Activated CD8-positive, alpha-beta memory T cell treated with anti-CD3 and anti-CD28 coated beads for 1 hour (primary cell): ENCODE measurements around the gene GRIN1.

Experiments
- DNase-seq, 2 donors: peaks; one replicate each; pipeline ENCODE4 v3.0.0-alpha.2; 2020; ENCODE audit warnings: low read depth in 1 of 2; ENCODE audit errors: extremely low read depth in 1 of 2

Gene GRIN1

DNA sequence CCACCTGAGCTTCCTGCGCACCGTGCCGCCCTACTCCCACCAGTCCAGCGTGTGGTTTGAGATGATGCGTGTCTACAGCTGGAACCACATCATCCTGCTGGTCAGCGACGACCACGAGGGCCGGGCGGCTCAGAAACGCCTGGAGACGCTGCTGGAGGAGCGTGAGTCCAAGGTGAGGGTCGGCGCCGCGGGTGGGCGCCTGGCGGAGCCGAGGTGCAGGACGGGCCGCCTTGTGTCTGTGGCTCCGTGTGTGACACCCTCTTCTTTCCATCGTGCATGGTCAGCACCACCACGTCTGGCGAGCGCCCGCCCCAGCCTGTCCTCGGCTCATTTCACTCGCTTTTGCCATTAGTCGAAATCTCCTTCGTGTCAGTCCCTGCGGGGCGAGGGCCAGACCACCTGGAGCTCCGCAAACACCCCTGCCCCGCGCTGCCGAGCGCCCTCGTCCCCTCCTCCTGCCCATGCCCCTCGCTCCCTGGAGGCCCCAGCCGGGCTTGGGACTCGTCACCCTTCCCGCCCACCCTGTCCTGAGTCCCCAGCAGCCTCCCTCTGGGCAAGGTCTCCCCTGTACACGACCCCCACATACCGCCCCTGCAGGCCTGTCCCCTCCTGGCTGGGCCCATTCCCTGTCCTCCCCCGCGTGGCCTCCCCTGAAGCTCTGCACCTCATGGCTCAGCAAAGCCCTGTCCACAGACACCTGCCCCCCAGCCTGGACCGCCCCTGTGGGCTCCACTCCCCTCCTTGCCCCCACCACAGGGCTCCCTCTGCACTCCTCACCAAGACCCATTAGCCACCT, 7.0 kb downstream of the GRIN1 start:
- no peak for DNase-seq

DNA sequence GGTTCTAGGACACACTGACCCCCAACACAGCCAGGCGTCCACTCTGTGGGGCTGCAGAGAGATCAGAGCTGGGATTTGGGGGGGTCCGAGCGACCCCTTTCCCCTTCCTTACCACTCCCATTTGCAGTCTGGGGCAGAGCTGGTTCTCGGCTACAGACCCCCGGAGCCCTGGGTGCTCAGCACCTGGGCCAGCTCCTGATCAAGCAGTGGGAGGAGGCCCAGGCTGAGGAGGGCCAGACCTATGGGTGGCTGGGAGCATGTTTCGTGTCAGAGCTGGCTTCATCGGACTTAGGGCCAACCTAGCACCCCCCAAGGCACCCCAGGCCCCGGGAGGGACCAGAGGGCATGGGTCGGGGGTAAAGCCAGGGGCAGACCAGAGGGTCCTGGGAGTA, 7.6 kb downstream of the GRIN1 start:
- no peak for DNase-seq

DNA sequence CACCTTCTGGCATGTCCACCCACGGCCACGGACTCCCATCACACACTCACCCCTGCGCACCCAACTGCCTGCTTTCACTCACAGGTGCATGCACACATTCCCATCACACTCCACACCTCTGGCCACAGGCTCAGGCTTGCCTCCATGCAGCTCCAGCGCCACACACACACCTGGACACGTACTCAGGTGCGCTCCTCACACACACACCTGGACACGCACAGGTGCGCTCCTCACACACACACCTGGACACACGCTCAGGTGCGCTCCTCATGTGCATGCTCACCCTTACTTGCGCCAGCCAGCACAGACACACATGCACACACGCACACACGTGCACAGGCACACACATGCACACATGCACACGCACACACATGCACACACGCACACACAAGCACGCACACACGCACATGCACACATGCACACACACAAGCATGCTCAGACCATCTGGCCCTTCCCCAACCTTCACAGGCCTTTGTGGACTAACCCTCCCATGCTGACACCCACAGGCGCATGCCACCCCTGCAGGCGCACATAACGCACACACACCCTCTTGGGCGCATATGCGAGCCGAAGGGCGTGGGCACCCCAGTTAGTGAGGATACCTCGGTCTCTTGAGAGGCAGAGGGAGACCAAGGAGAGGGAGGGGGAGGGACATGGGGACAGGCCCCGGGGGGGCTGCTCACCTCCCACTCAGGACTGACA, 8.3 kb downstream of the GRIN1 start:
- DNase-seq = no peak

DNA sequence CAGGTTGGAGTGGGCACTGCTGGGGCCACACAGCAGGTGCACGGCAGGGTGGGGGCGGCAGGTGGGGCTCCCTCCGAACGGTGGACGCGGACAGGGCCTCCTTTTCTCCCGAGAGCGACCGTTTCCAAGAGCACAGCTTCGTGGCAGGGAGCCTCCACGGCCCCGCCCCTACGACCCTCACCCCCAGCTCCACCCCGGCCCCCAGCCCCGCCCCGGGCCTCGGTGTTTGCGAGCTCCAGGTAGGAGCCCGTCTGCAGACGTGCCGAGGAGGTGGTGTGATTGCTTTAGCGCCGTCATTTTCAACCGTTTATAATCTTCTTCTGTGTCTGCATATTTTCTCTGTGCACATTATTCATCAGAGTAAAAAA, 8.8 kb downstream of the GRIN1 start:
- no peak for DNase-seq

DNA sequence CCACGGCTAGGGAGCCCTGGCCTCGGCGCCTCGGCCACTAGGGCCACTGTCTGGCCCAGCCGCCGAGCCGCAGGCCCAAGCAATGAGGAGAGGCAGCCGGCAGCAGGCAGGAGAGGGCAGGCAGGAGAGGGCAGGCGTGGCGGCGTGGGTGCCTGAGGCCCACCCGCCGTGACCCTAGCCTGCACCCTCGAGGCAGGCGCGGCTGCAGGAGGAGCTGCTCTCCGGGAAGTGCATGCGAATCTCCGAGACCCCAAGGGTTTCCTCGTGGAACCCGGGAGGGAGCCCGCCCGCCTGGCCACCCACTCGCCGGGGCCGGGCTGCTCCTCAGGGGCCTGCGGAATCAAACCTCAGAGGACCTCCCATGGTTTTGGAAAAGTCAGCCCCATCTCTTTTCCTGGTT, 9.3 kb downstream of the GRIN1 start:
- no peak for DNase-seq

DNA sequence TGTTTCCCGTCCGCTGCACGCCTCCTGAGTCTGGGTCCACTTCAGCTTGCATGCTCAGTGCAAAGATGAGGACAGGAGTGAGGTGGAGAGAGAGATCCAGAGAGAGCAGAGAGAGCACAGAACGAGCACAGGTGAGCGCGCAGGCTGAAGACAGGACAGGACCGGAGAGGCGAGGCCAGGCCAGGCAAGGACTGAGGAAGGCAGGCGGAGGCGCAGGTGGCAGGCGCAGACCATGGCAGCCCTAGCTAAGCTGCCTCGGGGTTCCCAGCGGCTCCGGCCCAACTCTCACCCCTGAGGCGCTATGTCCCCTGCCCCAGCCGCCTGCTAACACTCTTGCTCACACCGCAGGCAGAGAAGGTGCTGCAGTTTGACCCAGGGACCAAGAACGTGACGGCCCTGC, 9.7 kb downstream of the GRIN1 start:
- DNase-seq = no peak

DNA sequence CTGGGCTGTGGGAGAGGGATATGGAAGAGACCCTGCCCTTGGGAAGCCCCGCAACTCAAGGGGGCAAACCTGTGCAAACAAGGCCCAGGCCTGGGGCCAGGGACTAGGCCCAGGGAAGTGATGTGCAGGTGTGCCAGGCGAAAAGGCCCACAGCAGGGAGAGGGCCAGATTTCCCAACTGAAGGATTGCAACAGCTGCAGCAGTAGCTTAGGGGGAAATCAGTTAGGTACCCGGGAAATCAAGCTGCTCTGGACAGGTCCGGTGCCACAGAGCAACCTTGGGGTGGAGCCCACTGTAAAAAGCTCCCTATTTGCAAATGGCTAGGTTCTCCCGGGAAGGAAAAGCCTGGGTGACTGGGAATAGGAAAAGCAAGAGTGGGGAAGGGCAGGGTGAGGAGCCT, 10.4 kb downstream of the GRIN1 start:
- no peak for DNase-seq

DNA sequence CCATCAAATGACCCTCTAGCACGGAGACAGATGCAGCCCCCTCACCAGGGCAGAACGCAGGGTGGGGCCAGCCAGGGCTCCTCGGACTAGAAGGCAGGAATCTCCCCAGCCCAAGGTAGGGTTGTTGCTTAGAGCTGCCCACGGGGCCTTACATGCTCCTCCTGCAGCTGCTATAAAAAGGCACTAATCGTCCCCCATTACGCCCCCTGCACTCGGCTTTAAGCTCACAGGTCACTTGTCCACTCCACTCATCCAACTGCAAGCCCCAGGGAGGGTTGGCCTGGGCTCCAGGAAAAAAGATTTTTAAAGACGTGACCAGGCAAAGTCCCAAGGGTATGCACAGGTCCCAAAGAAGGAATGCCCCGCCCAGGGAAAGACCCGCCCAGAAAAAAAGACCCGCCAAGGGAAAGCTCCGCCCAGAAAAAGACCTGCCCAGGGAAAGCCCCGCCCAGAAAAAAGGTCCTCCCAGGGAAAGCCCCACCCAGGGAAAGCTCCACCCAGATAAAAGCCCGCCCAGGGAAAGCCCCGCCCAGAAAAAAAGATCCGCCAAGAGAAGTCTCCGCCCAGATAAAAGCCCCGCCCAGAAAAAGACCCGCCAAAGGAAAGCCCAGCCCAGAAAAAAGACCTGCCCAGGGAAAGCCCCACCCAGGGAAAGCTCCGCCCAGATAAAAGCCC, 11.1 kb downstream of the GRIN1 start:
- DNase-seq = no peak

DNA sequence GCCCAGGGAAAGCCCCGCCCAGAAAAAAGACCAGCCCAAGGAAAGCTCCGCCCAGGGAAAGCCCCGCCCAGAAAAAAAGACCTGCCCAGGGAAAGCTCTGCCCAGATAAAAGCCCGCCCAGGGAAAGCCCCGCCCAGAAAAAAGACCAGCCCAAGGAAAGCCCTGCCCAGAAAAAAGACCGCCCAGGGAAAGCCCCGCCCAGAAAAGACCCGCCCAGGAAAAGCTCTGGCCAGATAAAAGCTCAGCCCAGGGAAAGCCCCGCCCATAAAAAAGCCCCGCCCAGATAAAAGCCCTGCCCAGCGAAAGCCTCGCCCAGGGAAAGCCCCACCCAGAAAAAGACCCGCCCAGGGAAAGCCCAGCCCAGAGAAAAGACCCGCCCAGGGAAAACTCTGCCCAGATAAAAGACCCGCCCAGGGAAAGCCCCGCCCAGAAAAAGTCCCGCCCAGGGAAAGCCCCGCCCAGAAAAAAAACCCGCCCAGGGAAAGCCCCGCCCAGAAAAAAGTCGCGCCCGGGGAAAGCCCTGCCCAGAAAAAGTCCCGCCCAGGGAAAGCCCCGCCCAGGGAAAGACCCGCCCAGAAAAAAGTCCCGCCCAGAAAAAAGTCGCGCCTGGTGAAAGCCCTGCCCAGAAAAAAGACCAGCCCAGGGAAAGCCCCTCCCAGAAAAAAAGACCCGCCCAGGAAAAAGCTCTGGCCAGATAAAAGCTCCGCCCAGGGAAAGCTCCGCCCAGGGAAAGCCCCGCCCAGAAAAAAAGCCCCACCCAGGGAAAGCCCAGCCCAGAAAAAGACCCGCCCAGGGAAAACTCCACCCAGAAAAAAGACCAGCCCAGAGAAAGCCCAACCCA, 11.9 kb downstream of the GRIN1 start:
- no peak for DNase-seq

DNA sequence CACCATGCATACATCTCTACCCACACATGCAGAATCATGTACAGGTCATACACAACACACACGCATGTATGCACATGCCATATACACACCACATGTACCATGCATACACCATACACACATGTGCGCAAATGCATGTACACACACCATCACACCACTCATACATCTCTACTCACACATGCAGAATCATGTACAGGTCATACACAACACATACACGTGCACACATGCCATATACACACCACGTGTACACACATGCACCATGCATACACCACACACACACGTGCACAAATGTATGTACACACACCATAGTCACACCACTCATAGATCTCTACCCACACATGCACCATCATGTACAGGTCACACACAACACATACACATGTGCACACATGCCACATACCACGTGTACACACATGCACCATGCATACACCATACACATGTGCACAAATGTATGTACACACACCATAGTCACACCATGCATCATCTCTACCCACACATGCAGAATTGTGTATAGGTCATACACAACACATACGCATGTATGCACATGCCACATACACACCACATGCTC, 14.0 kb downstream of the GRIN1 start:
- DNase-seq = no peak

DNA sequence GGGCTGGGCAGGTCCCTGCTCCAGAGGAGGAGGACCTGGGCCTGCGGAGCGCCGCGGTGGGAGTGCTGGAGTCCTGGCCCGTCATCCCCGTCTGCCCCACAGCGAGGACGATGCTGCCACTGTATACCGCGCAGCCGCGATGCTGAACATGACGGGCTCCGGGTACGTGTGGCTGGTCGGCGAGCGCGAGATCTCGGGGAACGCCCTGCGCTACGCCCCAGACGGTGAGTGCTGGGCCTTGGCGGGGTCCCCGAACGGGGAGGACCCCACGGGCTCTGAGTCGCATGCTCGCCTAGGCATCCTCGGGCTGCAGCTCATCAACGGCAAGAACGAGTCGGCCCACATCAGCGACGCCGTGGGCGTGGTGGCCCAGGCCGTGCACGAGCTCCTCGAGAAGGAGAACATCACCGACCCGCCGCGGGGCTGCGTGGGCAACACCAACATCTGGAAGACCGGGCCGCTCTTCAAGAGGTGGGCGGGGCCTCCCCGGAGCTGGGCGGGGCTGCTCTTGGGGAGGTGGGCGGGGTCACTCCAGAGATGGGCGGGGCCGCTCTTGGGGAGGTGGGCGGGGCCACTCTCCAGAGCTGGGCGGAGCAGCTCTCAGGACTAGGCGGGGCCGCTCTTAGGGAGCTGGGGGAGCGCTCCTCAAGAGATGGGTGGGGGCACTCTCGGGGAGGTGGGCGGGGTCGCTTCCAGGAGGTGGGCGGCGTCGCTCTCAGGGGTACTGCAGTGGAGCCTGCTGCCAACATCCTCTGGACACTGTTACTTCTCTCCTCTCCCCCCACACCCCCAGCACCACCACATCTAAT, 17.8 kb downstream of the GRIN1 start:
- DNase-seq = peak in 1 of 2 donors; percentile 51

DNA sequence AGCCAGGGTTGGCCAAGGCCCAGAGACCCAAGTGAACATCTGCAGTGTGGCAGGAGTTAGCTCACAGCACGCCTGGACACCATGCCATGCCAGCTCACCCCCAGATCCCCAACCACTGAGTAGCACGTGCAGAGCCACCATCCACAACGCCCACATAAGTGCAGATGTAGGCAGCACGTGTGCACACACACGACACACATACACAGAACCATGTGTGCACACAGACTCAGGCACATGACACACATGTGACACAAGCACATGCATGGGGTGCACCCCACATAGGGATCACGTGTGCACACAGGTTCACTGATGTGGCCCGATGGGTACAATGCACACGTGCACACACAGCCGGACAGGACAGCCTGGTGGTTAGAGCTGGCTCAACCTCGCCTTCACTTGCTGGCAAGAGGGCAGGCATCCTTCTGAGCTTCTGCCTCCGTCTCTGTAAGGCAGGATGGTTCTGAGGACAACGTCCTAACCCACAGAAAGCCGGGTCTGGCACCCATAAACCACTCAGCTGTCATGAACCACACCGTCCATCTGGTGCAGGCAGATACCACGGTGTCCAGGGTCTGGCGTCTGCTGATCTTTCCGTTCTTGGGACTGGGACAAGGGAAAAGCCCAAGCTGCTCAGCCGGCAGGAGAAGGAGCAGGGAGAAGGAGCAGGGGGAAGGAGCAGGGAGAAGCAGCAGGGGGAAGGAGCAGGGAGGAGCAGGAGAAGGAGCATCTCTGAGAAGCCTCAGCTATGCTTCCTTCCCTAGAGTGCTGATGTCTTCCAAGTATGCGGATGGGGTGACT, 18.9 kb downstream of the GRIN1 start:
- DNase-seq = no peak

DNA sequence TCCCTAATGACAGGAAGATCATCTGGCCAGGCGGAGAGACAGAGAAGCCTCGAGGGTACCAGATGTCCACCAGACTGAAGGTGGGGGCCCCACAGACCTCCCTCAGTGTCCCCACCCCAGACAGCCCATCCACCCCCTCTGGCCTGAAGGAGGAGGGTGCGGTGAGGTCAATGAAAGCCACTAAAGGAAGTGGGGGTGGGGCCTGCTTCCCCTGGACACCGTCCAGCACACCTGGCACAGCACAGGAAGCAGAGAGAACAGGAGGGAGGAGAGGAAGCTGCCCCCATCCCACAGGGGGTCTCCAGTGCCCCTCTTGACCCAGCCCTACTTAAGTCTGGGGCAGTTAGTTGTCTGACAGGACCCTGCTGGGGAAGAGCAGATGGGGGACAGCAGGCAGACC, 19.7 kb downstream of the GRIN1 start:
- no peak for DNase-seq

DNA sequence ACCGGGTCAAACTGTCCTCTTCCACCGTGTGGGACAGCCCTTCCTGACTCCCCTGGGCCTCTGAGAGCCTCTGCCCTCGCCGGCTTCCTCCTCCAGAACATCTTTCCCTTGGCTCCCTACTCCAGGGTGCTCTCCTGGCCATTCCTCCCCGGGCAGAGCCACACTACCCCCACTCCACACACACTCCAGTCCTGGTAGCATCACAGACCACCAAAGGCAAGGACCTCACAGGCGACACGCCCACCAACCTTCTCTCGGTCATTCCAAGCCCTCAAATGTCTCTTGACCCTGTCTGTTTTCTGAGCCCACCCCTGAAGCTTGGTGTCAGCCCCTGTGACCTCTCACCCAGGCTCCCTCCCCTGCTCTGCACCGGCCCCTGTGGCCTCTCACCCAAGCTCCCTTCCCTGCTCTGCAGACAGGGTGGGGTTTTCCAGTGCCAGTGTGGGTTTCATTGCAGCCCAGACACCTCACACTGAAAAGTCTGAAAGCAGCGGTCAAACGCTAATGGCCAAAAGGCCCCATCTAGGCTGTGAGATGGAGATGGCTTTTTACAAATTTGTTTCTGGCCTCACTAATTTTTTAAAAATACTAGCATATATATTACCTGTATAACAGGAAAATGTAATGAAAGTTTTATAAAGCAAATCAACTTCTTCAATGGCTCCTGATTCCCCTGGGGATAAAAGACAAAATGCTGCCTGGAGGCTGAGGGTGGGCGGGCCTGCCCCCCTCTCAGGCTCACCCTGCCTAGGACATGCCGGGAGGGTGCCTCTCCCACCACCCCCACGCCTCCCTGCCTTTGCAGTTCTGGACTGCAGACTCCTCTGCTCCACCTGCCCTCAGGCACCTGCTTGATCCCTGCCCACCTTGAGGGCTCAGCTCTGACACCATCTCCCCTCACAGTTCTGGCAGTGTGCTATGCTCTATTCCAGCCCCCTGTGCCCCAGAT, 20.4 kb downstream of the GRIN1 start:
- DNase-seq = no peak

DNA sequence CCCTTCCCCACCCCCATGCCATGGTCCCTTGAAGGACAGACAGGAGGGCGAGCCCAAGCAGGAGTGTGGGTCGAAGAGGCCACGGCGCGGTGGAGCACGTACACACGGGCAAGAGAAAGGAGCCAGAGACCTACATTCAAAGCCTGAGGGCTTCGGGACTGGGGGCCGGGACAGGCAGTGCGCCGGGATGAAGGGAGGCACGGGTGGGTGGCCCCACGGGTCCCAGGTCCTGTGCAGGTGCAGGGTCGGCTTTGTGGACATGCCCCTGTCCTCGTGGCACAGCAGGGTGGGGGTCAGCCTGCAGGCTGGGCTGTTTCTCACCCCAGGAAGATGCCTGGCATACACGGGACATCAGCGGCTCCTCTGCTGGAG, 21.1 kb downstream of the GRIN1 start:
- DNase-seq = no peak

DNA sequence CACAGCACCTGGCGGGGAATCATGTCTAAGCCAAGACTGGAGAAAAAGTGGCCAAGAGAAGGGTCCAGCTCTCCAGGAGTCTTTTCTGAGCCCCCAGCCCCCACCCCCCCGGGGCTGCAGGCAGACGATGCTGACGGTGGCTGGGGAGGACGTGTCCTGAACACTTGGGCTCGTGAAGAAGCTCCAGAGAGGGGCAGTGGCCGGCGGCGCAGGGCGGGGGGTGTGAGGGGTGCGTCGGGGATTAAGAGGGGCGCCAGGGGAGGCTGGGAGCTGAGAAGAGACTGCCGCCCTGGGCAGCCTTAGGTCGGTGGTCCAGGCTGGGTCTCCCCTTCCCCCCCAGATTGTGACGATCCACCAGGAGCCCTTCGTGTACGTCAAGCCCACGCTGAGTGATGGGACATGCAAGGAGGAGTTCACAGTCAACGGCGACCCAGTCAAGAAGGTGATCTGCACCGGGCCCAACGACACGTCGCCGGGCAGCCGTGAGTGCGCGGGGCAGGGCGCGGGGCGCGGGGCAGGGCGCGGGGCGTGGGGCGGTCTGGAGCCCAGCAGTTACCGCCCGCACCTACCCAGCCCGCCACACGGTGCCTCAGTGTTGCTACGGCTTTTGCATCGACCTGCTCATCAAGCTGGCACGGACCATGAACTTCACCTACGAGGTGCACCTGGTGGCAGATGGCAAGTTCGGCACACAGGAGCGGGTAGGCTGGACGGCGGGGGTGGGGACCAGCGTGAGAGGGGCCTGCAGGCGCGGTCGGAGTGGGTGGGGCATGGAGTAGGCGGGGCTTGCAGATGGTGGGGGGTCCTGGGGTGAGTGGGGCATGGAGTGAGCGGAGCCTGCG, 22.0 kb downstream of the GRIN1 start:
- no peak for DNase-seq
